HG02943 (cell line): ENCODE results near the gene SLC25A24.
"Not testable (repeated sequence)": the region's sequence is repeated elsewhere in the genome, so short reads cannot be mapped to it uniquely, and the experiment has no call there.

ENCODE experiments used
- ATAC-seq: cut with Tn5 transposase; IDR thresholded peaks from one replicate; pipeline ENCODE4 v1.9.1; 2021; ENCODE audit warnings: mild to moderate bottlenecking, low read depth, moderate library complexity; ENCODE audit not compliant: unreplicated experiment

SLC25A24 gene

DNA sequence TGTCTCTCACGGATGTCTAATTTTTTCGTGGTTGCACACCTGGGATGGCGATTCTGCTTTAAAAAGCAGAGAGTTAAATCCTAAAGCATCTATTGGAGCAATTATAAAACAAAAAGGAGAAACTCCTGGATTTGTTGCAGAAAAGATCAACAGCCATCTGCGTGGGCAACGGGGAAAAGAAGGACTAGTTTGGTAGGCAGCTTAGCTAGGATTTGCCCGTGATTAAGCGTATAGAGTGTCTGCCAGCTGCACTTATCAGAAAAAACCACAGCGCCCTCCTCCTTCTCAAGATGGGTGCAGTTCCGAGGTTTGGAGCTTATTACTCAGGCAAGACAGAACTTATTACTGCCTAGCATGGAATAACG is 526 bp upstream of the SLC25A24 start:
- no peak for ATAC-seq

DNA sequence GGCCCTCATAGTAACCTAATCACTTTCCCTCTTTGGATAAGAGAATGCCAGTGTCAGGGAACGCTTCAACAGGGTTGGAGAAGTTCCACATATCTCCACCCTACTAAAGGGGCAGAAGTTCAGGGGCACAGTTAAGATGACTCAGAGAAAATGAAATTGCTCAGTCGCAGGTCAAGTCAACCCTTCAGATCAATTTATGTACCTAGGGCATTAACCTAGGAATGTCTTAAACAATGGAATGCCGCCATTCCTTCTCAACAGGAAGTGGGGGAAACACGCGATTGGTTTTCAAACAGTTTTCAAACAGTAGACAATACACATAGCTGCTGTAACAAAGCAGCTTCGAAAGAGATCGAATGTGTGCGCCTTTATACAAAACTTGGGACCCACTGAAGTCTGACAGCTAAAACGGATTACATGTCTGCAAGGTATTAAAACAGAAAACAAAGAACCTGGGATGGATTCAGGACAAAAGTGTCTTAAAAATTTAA is 897 bp downstream of the SLC25A24 start:
- ATAC-seq, result no peak

DNA sequence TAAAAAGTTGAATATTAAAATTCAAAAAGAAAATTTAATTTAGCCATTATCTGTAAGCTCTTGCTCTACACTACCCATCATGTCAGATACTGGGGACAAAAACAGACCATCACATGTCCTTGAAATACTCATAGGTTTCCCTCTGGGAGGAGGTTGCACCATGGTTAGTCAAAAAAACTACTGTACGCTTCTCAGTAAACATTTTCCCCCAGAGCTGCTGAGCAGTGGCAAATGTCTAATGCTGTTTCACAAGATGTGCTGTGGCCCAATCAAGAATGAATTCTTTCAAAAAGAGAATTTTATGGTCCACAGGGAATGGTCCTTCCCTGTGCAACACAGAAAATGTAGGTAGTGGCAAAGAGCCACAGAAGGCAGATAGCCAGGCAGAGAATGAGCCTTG is 6.1 kb downstream of the SLC25A24 start:
- ATAC-seq, result no peak

DNA sequence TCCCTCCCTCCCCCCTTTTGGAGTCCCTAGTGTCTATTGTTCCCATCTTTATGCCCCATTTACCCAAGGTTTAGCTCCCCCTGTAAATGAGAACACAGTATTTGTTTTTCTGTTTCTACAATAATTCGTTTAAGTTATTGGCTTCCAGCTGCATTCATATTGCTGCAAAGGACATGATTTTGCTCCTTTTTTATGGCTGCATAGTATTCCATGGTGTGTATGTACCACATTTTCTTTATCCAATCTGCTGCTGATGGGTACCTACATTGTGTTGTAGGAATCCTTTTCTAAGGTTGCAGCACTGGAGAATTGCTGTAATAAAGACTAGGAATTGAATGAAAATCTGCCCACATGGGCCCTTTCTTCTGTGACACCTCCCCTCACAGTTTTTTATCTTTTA is 6.8 kb downstream of the SLC25A24 start:
- no peak for ATAC-seq

DNA sequence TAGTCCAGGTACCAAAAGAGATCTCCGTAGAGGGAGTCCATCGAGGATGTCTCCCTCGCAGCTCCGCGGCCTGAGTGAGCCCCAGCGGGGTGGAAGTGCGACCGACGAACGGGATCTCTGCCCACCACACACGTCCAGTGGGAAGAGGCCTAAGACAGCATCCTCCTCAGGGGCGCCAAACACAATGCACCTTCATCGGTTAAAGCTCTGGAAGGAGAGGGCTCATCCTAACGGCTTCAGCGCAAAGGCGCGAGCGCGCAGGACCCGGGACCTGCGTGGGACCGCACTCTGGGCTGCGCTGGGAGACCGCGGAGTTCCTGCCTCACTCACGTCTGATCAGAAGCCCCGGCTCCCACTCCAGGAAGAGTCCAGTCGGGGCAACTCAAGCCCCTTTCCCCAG is 7.6 kb downstream of the SLC25A24 start:
- ATAC-seq, result no peak

DNA sequence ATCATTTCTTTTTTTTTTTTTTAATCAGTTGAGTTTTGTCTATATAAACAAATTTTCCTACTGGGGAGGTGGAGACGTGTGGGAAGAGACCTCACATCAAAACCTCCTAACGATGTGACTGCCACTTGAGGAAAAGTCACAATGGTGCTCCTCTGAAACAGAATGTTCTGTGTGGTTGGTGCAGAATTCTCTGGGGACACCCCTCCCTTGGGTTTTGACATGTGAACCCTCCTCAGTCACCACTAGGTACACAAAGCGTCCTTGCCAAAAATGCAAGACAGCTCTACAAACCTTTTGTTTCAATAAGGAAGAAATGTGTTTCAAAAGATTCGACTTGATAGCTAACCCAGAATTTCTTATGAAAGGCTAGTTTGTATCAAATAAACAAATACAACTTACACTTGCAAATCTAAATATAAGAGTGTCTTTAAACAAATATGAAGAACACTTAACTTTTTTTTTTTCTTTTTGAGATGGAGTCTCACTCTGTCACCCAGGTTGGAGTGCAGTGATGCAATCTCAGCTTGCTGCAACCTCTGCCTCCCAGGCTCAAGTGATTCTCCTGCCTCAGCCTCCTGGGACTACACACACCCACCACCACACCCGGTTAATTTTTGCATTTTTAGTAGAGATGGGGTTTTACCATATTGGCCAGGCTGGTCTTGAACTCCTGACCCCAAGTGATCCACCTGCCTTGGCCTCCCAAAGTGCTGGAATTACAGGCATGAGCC is 9.3 kb downstream of the SLC25A24 start:
- ATAC-seq, result no peak

DNA sequence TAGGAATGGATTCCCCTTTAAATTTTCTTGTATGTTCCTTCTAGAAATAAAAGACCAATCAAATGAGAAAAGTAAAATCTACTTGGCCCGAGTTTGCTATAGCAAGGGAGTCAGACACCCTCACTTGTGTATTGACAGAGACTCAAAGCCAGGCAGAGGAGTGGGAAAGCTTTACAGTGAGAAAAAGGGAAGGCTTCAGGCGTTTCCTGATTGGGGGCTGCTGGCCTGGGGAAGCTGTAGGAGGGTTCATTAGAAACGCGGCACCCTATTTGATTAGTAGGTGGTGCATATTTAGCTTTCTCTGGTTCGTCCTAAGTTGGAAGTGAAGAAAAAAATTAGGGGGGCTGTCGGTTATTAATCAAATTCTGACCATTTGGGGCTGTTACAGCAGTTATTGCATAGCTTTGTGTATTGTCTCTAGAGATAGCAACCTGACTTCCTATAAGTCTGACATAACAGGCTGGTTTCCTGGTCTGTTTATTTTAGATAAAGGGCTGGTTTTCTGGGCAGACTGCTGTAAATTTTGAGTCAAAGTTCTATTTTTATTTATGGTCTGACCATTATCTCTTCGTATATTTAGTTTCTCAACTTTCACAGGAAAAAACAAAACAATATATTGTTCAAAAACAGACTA is 10.0 kb downstream of the SLC25A24 start:
- no peak for ATAC-seq

DNA sequence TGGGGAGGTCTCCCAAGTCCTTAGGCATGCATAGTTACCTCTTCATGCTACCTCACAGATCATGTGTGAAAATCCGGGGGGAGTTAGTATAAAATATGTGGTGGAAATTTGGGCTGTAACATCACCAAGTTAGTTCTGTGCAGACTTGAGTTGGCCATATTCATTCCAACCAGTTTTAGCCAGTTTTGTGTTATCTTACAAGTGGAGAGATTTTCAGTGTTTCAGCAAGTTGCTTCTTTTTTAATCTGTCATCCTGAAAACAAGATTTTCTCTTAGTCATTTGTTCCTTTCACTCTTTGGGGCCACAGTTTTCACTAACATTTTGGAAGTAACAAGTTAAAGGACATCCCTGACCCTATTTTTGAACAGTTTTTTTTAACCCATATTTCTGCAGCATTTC is 11.3 kb downstream of the SLC25A24 start:
- ATAC-seq, result no peak

DNA sequence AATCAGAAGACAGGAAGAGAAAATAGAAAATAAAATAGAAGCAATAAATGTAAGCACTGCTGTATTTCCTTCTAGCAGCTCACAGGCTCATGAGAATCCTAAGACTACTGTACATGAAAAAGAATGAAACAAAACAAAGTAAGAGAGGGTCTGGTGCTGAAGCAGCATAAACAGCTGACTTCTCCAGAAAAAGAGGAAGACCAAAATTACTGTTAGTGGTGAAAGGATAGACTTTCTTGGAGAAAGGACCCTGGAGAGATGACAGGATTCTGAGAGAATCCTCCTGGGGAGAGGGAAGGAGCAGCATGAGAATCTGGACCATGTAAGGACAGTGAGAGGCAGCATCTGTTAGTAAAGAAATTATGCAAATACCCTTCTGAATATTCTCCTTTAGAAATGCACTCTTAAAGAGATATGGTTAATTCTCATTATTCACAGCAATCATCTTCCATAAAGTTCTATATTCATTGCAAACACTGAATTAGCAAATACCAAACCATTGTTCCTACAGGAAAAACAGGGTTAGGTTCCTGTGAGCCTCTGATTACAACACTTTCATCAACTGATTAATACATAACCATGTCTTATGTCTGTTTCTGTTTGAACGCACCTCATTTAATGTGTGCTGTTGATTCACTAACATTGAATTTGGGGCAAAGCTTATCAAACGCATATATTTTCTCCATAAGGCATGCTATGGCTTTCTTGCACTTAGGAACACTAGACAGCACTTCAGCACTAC is 17.0 kb downstream of the SLC25A24 start:
- ATAC-seq, result no peak

DNA sequence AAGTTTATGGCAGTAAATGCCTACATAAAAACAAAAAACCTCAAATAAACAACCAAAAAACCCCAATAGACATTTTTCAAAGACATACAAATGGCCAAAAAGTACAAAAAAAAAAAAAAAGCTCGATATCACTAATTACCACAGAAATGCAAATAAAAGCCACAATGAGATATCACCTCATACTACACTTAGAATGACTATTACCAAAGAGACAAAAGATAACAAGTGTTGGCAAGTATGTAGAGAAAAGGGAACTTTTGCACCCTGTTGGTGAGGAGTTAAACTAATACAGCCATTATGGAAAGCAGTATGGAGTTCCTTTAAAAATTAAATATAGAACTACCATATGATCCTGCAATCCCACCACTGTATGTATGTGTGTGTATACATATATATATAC is 21.1 kb downstream of the SLC25A24 start:
- ATAC-seq, result no peak

DNA sequence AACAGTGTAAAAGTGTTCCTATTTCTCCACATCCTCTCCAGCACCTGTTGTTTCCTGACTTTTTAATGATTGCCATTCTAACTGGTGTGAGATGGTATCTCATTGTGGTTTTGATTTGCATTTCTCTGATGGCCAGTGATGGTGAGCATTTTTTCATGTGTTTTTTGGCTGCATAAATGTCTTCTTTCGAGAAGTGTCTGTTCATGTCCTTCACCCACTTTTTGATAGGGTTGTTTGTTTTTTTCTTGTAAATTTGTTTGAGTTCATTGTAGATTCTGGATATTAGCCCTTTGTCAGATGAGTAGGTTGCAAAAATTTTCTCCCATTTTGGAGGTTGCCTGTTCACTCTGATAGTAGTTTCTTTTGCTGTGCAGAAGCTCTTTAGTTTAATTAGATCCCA is 37.7 kb downstream of the SLC25A24 start:
- ATAC-seq, result not testable (repeated sequence)

DNA sequence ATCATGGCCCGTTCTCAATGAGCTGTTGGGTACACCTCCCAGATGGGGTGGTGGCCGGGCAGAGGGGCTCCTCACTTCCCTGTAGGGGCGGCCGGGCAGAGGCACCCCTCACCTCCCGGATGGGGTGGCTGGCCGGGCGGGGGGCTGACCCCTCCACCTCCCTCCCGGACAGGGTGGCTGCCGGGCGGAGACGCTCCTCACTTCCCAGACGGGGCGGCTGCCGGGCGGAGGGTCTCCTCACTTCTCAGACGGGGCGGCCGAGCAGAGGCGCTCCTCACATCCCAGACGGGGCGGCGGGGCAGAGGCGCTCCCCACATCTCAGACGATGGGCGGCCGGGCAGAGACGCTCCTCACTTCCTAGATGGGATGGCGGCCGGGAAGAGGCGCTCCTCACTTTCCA is 40.2 kb downstream of the SLC25A24 start:
- not testable (repeated sequence) for ATAC-seq

DNA sequence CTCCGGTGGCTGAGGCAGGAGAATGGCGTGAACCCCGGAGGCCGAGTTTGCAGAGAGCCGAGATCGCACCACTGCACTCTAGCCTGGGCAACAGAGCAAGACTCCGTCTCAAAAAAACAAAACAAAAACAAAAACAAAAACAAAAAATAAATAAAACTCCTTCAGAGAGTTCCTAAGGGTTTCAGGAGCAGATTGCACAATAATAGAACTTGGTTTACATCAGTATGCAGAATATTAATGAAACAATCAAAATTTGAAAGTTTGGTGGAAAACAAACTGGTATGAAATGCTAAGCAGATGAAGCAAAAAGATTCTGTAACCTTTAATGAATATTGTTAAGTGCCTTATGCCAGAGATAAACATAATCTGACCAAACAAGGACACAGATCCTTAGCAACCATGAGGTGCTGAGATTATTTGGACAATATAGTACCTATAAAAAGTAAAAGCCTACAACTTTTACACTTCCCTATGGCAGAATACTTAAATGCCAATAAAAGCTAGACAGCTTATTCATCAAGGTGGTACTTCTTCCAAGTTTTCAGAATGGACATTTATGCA is 41.2 kb downstream of the SLC25A24 start:
- ATAC-seq, result no peak

DNA sequence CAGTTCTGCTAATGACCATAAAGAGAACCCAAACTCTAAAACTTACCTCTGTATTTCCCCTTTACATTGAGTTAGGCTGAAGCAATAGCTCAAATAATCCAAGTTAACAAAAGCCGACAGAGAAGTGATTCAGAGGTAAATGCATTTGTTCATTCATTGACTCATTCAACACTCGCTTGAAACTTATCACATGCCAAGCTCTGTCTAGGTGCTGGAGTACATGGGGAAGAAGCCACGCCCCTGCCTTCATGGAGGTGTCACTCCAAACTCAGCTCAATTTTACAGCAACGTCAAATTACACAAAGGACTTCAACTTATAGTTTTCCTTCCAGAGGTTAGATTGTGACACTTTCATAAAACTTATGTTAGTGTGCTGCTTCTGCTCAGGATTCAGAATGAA is 45.8 kb downstream of the SLC25A24 start:
- no peak for ATAC-seq

DNA sequence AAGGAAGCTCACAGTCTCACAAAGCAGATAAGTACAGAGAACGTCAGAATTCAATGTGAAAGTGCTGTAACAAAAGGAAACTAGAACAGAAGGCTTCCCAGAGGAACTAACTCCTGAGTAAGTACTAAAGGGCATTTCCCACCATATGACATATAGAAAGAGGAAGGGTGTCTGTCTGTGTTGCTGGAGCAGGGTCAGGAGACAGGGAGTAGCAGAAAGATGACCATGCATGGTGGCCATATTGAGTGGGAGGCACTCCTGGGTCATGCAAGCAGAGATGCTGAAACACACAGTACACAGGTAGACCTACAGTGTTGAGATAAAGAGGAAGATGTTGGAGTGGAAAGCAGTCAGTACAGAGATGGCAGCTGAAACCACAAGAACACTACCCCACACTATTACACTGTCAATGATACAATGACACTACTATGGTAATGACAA is 47.3 kb downstream of the SLC25A24 start:
- no peak for ATAC-seq

DNA sequence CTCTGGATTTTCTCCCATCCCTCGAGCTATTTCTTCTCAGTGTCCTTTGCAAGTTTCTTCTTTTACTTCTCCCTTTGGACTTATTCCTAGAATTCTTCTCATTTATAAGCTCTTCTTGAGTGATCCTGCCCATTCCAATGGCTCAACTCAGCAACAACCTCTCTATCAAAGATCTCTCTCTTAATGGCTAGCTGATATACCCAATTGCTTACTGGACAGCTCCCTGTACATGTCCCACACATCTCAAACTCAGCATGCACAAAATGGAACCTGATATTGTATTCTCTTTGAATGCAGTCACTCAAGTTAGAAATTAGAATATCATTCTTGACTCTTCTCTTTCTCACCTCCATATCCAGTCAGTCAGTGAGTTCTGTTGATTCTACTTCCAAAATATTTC is 48.6 kb downstream of the SLC25A24 start:
- no peak for ATAC-seq

DNA sequence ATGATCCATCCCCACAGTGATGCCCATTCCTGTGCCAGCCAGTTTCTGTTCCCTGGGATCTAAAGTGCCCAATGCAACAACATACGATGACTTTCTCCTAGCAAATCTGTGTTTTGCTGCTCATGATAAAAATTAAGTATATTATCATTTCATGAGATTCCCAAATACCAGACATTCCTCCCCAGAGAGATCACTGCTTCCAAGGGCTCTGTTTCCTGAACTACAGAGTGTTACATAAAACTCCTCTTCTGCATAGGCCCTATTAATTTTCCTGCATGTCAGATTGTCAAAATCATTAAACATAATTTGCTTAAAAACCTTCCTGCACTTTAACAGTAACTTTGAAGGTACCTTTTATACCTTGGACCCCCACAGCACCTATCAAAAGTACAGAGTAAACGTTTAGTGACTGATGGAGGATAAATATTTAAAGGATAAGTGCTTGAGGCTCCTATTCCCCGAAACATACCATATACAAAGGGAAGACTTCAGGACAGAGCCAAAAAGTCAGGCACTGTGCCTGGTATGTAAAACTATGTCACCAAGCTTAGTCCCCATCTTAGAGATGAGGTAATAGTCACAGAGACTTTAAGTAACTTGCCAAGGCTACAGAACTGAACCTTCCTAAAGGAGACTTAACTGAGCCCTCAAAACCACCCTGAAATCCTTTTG is 50.2 kb downstream of the SLC25A24 start:
- no peak for ATAC-seq

DNA sequence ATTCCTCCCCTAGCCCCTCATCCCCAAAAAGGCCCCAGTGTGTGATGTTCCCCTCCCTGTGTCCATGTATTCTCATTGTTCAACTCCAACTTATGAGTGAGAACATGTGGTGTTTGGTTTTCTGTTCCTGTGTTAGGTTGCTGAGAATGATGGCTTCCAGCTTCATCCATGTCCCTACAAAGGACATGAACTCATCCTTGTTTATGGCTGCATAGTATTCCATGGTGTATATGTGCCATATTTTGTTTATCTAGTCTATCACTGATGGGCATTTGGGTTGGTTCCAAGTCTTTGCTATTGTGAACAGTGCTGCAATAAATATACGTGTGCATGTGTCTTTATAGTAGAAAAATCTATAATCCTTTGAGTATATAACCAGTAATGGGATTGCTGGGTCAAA is 55.6 kb downstream of the SLC25A24 start:
- ATAC-seq, result not testable (repeated sequence)

DNA sequence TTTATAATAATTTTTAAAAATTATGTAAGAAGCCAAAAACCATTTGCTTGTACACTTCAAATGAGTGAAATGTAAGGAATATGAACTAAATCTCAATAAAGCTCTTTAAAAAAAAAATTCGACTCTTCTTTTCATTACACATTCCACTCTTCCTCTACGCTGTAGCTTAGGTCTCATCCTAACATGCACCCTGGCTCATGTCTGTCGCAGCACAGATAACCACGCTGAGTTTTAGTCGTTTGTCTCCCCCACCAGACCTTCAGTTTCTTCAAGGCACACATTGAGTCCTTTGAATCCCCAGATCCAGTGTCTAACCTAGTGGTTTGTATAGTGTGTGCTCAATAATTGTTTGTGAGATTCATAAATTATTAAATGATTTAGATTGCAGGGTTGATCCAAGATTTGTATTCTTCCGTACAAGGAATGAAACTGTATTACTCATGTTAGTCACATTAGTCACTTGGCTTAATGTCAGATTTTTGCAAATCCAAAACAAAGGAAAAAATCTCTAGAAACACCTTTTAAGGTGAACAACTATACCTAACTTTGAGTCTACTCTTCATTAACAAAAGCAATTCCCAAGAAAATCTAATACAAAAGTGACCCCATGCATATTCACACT is 57.3 kb downstream of the SLC25A24 start:
- no peak for ATAC-seq

DNA sequence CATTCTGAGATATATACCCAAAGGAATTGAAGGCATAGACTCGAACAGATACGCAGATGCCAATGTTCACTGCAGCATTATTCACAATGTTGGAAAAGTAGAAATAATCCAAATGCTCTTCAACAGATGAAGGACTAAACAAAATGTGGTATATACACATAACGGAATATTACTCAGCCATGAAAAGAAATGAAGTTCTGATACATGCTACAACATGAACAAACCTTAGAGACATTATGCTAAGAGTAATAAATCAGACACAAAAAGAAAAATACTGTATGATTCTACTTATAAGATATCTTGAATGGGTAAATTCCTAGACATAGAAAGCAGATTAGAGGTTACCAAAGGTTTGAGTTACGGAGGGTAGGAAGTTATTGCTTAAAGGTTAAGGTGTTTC is 57.9 kb downstream of the SLC25A24 start:
- ATAC-seq, result no peak
